Activated naive CD4-positive, alpha-beta T cell (primary cell): ENCODE data around the gene CLEC7A.

ENCODE experiments used
- DNase-seq, 4 experiments: peaks; one replicate each; lab custom pipeline; 2025; lab: John Stamatoyannopoulos, UW

CLEC7A gene

DNA sequence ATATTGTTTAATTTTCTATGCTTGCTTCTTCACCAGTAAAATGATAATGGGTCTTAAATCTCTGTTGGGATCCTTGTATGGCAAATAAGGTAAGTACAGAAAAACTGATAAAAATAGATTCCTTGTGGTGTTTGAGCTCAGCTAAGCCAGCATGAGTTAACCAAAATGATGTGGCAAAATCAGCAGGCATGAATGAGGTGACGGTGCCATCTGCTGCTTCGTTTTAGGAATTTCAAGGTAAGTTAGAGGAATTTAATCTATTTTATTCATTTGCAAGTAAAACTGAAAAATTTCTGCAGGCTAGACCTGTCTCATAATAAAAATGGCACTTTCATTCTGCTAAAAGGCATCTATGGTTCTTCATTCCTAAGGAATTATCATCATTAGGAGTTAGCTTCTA, 10.0 kb upstream of the CLEC7A start:
- DNase-seq, result peak in 3 of 4 experiments; percentile 4 to 8 (median 6)

- DNase-seq, result no peak
Observed at GRCh38 chr12:10136637-10137205, 6.7 kb upstream of the CLEC7A start.

GRCh38 chr12:10135126-10135525, 5.1 kb upstream of the CLEC7A start:
- DNase-seq, result no peak

DNA sequence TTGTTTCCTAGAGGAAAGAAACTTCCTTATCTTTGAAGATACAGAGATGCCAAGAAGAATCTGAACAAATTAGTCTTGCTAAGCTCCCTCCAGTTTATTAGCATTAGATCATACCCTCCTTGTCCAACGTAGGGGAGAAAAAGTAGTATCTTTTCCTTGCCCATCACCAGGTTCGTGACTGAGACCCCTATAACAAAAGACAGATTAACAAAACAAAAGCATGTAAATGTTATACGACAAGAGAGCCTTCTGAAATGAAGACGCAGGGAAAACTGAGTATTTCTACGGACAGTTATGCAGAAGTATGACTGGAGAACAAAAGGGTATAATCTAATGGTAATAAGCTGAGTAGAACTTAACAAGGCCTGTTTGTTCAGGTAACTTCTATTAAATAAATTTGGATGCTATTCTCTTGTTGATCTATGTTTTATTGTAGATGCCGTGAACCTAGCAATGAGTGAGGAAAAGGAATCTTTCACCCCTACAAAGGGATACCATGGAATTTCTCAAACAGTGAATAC, 2.9 kb upstream of the CLEC7A start:
- DNase-seq, result no peak

- DNase-seq, result no peak
Observed at GRCh38 chr12:10131111-10131690, 1.2 kb upstream of the CLEC7A start.

DNA sequence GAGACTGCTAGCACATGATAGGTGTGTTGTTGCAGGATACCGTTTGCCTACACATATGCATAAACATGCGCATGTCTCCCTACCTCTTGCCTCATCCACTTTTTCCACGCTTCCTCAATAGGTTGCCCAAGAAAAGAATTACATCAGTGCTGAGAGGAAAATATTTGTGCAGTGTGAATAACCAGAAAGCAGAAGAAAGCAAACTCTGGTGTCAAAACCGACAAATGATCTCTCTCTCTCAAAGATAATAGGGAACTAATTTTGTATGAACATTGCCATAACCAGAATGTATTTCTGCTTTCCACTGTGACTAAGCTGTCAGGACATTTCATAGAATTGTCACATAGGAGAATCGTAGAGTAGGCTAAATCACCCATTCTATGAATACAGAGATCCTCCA, 1.3 kb downstream of the CLEC7A start:
- DNase-seq, result no peak

GRCh38 chr12:10126413-10126812, 3.6 kb downstream of the CLEC7A start:
- DNase-seq, result no peak

DNA sequence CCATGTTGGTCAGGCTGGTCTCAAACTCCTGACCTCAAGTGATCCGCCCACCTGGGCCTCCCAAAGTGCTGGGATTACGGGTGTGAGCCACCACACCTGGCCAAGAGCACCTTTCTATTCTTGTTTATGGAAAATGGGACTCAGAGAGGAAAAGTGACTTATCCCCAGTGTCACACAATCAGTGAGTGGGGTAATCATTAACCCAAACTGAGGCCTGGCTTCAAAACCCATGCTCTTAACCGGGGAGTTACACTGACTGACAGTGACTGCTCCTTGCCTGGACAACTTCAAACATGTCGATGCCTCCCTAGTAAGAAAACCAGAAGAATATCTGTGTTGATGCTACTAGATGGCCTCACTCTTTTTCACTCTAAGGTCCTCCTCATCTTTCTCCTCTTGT, 7.3 kb downstream of the CLEC7A start:
- no peak for DNase-seq

- DNase-seq, result no peak
Observed at GRCh38 chr12:10121278-10121677, 8.7 kb downstream of the CLEC7A start.

GRCh38 chr12:10119066-10119465, 10.9 kb downstream of the CLEC7A start:
- DNase-seq, result no peak

GRCh38 chr12:10115890-10116289, 14.1 kb downstream of the CLEC7A start:
- DNase-seq, result no peak

DNA sequence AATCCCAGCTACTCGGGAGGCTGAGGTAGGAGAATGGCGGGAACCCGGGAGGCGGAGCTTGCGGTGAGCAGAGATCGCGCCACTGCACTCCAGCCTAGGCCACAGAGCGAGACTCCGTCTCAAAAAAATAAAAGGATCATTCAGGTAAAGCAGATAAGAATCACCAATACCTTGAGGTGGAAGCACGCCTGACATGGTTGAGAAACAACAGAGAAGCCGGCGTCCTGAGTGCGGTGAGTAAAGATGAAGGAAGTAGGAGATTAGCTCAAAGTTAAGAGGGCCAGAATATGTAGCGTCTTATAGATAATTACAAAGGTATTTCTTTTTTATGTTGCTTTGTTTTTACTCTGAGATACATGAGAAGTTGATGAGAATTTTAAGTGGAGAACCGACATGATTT, 14.7 kb downstream of the CLEC7A start:
- no peak for DNase-seq

DNA sequence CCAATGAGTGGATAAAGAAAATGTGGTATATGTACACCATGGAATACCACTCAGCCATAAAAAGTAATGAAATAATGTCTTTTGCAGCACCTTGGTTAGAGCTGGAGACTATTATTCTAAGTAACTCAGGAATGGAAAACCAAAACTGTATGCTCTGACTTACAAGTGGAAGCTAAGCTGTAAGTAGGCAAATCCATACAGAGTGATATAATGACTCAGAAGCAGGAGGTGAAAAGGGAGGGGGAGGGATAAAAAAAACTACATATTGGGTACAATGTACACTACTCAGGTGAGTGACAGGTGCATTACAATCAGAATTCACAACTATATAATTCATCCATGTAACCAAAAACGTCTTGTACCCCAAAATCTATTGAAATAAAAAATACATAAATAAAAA, 16.1 kb downstream of the CLEC7A start:
- DNase-seq, result no peak

GRCh38 chr12:10113075-10113474, 16.9 kb downstream of the CLEC7A start:
- no peak for DNase-seq

- no peak for DNase-seq
Observed at GRCh38 chr12:10111451-10111850, 18.5 kb downstream of the CLEC7A start.

GRCh38 chr12:10110256-10110844, 19.6 kb downstream of the CLEC7A start:
- DNase-seq, result no peak

DNA sequence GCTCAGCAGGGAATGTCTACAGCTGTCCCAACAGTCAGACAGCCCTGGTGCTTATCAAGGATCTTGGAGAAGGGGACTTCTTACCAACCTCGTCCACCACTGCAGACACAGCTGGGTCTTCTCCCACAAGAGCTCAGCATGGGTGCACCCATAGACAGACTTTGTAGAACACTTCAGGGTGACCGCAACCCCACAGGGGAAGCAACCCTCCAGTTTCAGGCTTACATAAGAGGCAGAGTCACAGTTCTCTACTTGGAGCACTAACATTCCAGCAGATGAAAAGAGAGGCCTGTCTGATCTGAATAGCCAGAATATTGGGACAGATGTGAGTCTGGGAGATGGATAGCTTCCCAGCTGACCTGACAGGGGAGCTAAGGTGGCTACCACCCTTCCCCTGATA, 27.7 kb downstream of the CLEC7A start:
- DNase-seq, result no peak

DNA sequence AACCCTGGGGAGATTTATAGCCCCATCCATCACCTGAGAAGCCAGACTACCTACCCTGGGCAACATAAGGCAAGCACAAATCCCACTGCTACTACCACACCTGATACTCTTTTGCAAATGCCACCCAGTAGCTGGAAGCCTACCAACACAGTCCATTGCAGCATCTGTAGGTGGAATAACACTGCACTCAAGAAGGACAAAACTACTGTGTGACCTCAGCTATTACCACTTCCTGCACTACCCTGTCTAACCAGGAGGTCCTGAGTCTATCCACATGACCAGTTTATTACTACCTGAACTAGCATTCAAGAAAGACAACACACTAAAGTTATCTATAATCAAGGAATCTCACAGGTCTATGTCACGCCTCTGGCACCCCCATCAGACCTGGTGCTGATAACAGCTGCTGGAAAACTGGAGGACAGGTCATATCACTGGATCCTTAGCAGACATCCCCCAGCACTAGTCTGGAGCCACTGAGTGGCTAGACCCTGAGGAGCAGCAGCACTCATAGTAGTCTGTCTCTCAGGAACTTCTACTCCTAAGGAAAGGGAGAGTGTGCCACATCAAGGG, 28.3 kb downstream of the CLEC7A start:
- DNase-seq, result no peak

DNA sequence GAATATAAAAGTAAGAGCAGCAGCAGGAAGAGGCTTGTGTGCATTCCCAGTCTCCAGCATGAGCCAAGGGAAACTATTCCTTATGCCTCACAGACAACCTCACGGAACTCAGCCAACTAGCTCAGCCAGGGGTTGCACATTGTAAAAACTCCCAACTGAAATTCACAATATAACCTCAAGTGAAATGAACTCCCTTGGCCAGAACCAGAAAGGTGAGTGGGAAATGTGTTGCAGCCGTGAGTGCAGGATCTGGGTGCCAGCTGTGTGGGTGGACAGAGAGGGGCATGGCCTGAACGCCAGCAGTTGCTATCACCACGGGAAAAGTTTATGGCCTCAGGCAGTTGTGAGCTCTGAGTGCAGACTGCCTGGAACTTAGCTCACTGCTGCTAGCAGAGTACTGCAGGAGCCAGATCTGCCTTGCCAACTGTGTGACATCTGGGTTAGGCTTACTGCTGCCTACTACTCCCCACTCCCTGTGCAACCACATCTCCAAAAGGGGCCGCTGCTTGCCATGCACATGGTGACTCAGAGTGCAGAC, 28.9 kb downstream of the CLEC7A start:
- DNase-seq, result no peak

- DNase-seq, result no peak
Observed at GRCh38 chr12:10098791-10099190, 31.2 kb downstream of the CLEC7A start, which contains the start of gene CLEC1A. TSS of gene CLEC1A (minus strand) at chr12:10098985. CDS start at chr12:10098922, 63 bp downstream.

- DNase-seq, result no peak
Observed at GRCh38 chr12:10097521-10097920, 32.5 kb downstream of the CLEC7A start.

GRCh38 chr12:10095971-10096370, 34.0 kb downstream of the CLEC7A start:
- no peak for DNase-seq
